Heart left ventricle (tissue), 16 donors: ENCODE measurements around the gene MLXIP. TPM values are rescaled to one million over a fixed set of nuclear protein-coding genes. Genes with fewer than 3 reads are reported as not detected.

Experiments used
- ATAC-seq, 4 donors: fragments of 200-7000 bp; cut with Tn5 transposase; one replicate each; pipeline ENCODE4 v1.9.1; 2020 to 2022; ENCODE audit warnings: moderate library complexity in 4 of 4, mild to moderate bottlenecking in 3 of 4, moderate number of reproducible peaks in 1 of 4
- DNase-seq, 5 donors: peaks; one replicate each; pipeline ENCODE4 v3.0.0-alpha.2; 2020
- H3K27ac ChIP-seq, 12 donors: fragments of 200-600 bp; sonication (generic) in 4 of 12; one replicate each; pipeline versions ENCODE4 v1.5.0 to v1.8.0; 2016 to 2022; ENCODE audit warnings: mild to moderate bottlenecking in 2 of 12
- H3K27me3 ChIP-seq, 9 donors: fragments of 200-600 bp; sonication (generic) in 2 of 9; one replicate each; pipeline versions ENCODE4 v1.5.1 to v1.8.0; 2016 to 2022; ENCODE audit warnings: mild to moderate bottlenecking in 3 of 9
- H3K36me3 ChIP-seq, 9 donors: fragments of 200-600 bp; sonication (generic) in 2 of 9; one replicate each; pipeline versions ENCODE4 v1.5.0 to v1.8.0; 2018 to 2022; ENCODE audit warnings: mild to moderate bottlenecking in 2 of 9
- H3K4me1 ChIP-seq, 12 donors: fragments of 200-600 bp; sonication (generic) in 4 of 12; one replicate each; pipeline versions ENCODE4 v1.5.0 to v1.8.0; 2016 to 2022; ENCODE audit warnings: mild to moderate bottlenecking in 3 of 12
- H3K4me3 ChIP-seq, 12 donors: fragments of 200-600 bp; sonication (generic) in 4 of 12; one replicate each; pipeline versions ENCODE4 v1.5.0 to v1.8.0; 2017 to 2022; ENCODE audit warnings: mild to moderate bottlenecking in 9 of 12, moderate library complexity in 4 of 12
- H3K9me3 ChIP-seq, 12 donors: fragments of 200-600 bp; sonication (generic) in 4 of 12; one replicate each; pipeline versions ENCODE4 v1.5.0 to v1.8.0; 2016 to 2022; ENCODE audit warnings: mild to moderate bottlenecking in 1 of 12
- CTCF ChIP-seq, 12 donors: fragments of 200-600 bp; sonication (generic) in 4 of 12; IDR thresholded peaks; one replicate each; pipeline versions ENCODE4 v1.5.0 to v1.8.0; 2018 to 2022; ENCODE audit warnings: antibody characterized with exemption in 12 of 12, mild to moderate bottlenecking in 5 of 12
- POLR2A ChIP-seq, 2 donors: fragments of 450-650 bp; IDR thresholded peaks; one replicate each; pipeline ENCODE4 v1.6.1; 2017; ENCODE audit warnings: antibody characterized with exemption in 2 of 2, mild to moderate bottlenecking in 2 of 2, moderate library complexity in 2 of 2
- WGBS, 4 donors: extraction: QIAGEN DNeasy Blood & Tissue Kit in 2 of 4; methylation state at CpG; one replicate each; pipeline versions ENCODE4 v1.1.5 to v1.1.7; 2013 to 2018; 5-methylcytosine and 5-hydroxymethylcytosine counted together
- intact Hi-C, 10 donors: fragments of 100-400 bp; cut with DNase I; formaldehyde crosslinking; loops; one replicate each; pipeline versions ENCODE4 v1.11.1 to v1.14.2; 2022
- polyA plus RNA-seq, 2 donors: library from polyadenylated mRNA; stranded (reverse); fragments of 200-250 nt; gene quantifications; one replicate each; pipeline ENCODE4 v1.2.3, GENCODE V29; 2013
- total RNA-seq, 9 donors: library from RNA; depleted of rRNA in 2 of 9; stranded (reverse); fragments of >200 nt in 2 of 9; fragmentation: NEBNext Ultra II Directional in 3 of 9; extraction: Animal tissue kit (Norgen Biotek cat#: 25700) in 3 of 9; gene quantifications; one replicate each; pipeline versions ENCODE4 v1.1.0 to v1.2.4, GENCODE V29; 2016 to 2023
- donor health status: ischemic (EF 13 %, LVEDD 7.1; RV severe dilation, severe dysfunction).
- donor health status: healthy with polysubstance abuse.
- donor health status: DM: no; HTN: yes; CAD: no.
- donor health status: DM: no; HTN: no; CAD: no.
- donor health status: ischemic (EF 25% LVEDD 6.9; RV normal size, moderate dysfunction).
- donor health status: ischemic (EF 25% LVEDD 5.7; RV mildly dilated, moderate dysfunction).
- donor health status: healthy.
- donor health status: DM: yes; HTN: yes; CAD: no.
- donor health status: ischemic (EF 35%, LVEDD 5.7; RV mildly dilated, moderate dysfunction).
- donor health status: nonischemic (EF 11% LVEDD 7.7; RV severe dilation, severe dysfunction).
- donor health status: DM: yes; HTN: yes; CAD: no.
- donor health status: PGD.
- donor health status: ischemic (EF 29% LVEDD 5.4; RV normal size, mild dysfunction).
- donor health status: nonischemic (EF 23%, LVEDD 6.1; RV moderate dilation, normal function).

The MLXIP gene
- total and polyA plus RNA-seq, 11 donors = 14.3 to 39.6 (median 22.7) TPM

GRCh38 chr12:122145505-122146330 lies 67.2 kb downstream of the MLXIP start:
- WGBS, 4 donors = 89 to 92% (median 91%) methylated on average over 22 to 23 of the region's 23 CpGs
- ATAC-seq = no peak
- peaks cover 0 to 42% (median 34%) of the 10 kb centered on the region in 9 donors for H3K36me3 ChIP-seq
- H3K9me3 ChIP-seq = no peaks in the 10 kb centered on the region
- TF ChIP-seq POLR2A (IDR thresholded peaks at IDR 0.05) (no peak), CTCF (IDR thresholded peaks at IDR 0.05) (no peak)
- DNase-seq = no peak
- H3K27me3 ChIP-seq = peaks cover 0 to 9% (median 0%) of the 10 kb centered on the region in 9 donors
- H3K4me1 ChIP-seq = no peaks in the 10 kb centered on the region
- intact Hi-C loops = no loop called here
- no peak overlapping the region for H3K27ac ChIP-seq
- H3K4me3 ChIP-seq = no peak overlapping the region

- H3K27me3 ChIP-seq = peaks cover 0 to 9% (median 0%) of the 10 kb centered on the region in 9 donors
- no peaks in the 10 kb centered on the region for H3K9me3 ChIP-seq
- 82 to 89% (median 85%) methylated on average over 17 to 21 of the region's 21 CpGs for WGBS, 4 donors
- H3K4me3 ChIP-seq = no peak overlapping the region
- no peak for DNase-seq
- peak in 1 of 4 donors; percentile 11 for ATAC-seq
- H3K4me1 ChIP-seq = no peaks in the 10 kb centered on the region
- no peak for TF ChIP-seq POLR2A (IDR thresholded peaks at IDR 0.05)
- H3K27ac ChIP-seq = no peak overlapping the region
- intact Hi-C loops = no loop called here
- peaks cover 0 to 22% (median 15%) of the 10 kb centered on the region in 9 donors for H3K36me3 ChIP-seq
These were observed 69.1 kb downstream of the MLXIP start for GRCh38 chr12:122147514-122148290.

- 48 to 54% (median 49%) methylated on average over 6 of the region's 6 CpGs for WGBS, 4 donors
- H3K36me3 ChIP-seq = peaks cover 0 to 12% (median 5%) of the 10 kb centered on the region in 9 donors
- TF ChIP-seq POLR2A (IDR thresholded peaks at IDR 0.05) = no peak
- TF ChIP-seq CTCF (IDR thresholded peaks at IDR 0.05) = no peak
- intact Hi-C loops = no loop called here
- DNase-seq (no peak), ATAC-seq (peak in 2 of 4 donors; percentile 42 to 44)
- no peak overlapping the region for H3K27ac ChIP-seq
- no peak overlapping the region for H3K4me3 ChIP-seq
- H3K9me3 ChIP-seq = no peaks in the 10 kb centered on the region
- H3K27me3 ChIP-seq = peaks cover 0 to 9% (median 0%) of the 10 kb centered on the region in 9 donors
- no peaks in the 10 kb centered on the region for H3K4me1 ChIP-seq
These were observed 70.1 kb downstream of the MLXIP start for GRCh38 chr12:122148657-122149056.

GRCh38 chr12:122150127-122150681 lies 71.6 kb downstream of the MLXIP start:
- intact Hi-C loops = no loop called here
- ATAC-seq = no peak

More at GRCh38 chr12:122150127-122150681, 71.6 kb downstream of the MLXIP start:
- no peak for TF ChIP-seq POLR2A (IDR thresholded peaks at IDR 0.05)
- TF ChIP-seq CTCF (IDR thresholded peaks at IDR 0.05) = no peak
- Histone ChIP-seq H3K27ac (no peak overlapping the region), H3K4me3 (no peak overlapping the region), H3K36me3 (no peaks in the 10 kb centered on the region), H3K9me3 (no peaks in the 10 kb centered on the region), H3K27me3 (peaks cover 0 to 9% (median 0%) of the 10 kb centered on the region in 9 donors), H3K4me1 (no peaks in the 10 kb centered on the region)
- WGBS, 4 donors = 77 to 82% (median 82%) methylated on average over 8 of the region's 8 CpGs
- DNase-seq = no peak
